ENCODE measurements around the gene CNTFR.

- no peak for TF ChIP-seq CTCF (conservative IDR thresholded peaks at IDR 0.05; ENCODE audit: low read length)
- TF ChIP-seq EZH2phosphoT487 (IDR thresholded peaks at IDR 0.05; ENCODE audit: borderline replicate concordance, low read depth, low read length), result no peak
Measured at GRCh38 chr9:34578241-34579103, 11.1 kb downstream of the CNTFR start.

Measured in OCI-LY7 (cell line).